HuH-7 (cell line): ENCODE results near the gene OVCH2.
"Not testable (repeated sequence)": the region's sequence is repeated elsewhere in the genome, so short reads cannot be mapped to it uniquely, and the experiment has no call there.

Experiments used
- DNase-seq: peaks from one replicate; pipeline ENCODE4 v3.0.0; 2011; ENCODE audit warnings: low spot score

Gene OVCH2

DNA sequence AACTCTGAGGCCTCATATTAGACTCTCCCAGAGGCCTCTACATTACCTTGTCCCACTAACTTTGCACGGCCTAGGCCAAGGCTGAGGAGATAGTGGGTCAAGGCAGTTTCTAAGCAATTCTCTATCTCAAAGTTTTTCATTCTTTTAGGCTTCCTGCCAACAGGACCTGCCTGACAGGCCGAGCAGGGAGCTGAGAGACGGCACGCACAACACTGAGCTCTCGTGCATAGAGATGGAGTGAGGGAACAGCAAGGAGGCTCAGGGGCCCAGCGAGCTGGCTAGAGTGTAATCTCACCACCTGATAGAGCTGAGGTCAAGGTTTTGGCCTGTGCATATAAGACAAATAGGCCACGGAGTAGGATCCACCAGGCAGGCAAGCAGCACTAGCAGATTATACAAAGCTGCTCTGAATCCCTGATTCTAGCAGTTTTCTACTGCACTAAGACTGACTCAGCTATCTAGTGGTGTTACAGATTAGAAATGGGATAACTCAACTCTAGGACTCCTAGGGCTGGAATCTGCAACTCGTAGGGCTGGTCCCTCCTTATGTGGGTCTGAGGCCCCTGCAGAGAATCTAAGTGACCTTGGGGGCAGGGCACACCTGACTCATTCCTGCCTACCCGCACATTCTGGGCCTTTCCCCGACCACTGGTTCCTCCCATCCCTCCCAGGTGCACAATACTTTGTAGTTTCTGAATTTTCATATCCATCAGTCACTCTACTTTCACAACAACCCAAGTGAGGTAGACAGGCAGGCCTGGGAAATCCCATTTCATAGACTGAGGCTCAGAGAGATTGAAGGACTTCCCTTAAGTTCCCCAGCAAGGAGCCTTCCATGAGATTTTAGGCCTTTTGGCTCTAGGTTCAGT lies 34.7 kb downstream of the OVCH2 start:
- DNase-seq = no peak

DNA sequence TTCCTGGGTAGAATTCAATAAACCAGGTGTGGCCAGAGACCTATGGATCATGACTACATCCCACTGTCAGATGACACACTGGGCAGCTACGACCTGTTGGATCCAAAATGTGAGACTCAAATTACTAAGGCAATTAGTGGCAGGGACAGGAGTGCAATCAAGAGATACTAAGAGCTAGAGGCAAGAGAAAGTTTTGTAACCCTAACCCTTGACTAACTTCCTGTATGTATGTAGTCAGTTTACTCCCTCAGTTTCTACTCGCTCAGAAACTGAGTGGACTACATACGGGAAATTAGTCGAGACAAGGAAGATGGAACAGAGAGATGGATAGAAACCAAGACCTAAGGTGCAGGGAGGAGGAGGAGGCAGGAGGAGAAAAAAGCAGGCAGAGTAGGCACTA lies 35.6 kb downstream of the OVCH2 start:
- no peak for DNase-seq

DNA sequence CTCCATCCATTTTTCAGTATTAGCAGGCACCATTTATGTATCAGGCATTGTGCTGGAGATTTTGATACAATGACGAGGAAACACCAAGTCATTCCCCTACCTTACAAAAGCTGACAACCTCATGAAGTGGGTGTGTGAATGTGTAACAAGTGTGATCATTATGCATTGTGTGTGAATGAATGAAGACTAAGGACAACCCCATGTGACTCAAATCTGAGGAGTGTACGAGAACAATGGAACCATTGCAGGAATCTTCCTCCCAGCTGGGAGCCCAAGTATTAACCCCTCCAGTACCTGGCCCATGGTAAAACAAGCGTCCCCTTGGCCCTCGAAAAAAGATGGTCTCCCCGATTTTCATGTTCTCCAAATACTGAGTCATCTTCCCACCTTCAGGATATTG lies 37.4 kb downstream of the OVCH2 start:
- no peak for DNase-seq

DNA sequence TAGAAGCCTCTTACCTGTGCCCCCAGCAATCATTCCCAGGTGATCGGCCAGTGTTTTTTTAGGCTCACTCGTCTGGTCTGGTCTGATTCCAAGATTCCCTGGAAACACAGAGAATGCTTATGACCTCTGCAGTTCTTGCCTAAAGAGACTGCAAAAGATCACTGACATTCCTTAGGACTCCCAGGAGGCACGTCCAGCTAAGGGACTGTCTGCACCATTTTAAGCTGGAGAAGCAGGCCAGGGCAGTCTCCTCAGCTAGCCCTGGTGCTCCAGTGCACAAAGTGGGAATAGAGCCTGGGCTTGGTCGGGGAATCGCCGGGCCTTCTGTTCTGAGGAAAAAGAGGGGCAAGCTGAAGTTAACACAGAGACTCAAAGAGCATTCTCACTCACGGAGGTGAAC lies 37.8 kb downstream of the OVCH2 start:
- DNase-seq = no peak

DNA sequence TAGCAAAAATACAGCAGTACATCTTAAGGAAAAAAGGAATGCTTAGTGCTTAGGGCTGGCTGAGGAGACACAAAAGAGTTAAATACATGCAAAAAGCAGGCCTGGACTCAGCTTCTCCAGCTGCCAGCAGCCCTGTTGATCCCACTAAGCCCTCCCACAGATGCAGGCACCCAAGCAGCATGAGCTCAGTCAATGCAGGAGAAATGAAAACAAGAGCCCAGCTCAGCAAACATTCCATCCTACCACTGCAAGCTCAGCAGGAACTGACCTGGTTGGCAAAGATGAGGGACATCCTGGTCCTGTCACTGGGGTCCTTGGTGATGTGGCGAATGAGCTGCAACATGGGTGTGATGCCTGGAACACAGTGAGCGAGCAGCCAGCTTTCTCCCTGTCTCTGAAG lies 38.8 kb downstream of the OVCH2 start:
- DNase-seq = no peak

DNA sequence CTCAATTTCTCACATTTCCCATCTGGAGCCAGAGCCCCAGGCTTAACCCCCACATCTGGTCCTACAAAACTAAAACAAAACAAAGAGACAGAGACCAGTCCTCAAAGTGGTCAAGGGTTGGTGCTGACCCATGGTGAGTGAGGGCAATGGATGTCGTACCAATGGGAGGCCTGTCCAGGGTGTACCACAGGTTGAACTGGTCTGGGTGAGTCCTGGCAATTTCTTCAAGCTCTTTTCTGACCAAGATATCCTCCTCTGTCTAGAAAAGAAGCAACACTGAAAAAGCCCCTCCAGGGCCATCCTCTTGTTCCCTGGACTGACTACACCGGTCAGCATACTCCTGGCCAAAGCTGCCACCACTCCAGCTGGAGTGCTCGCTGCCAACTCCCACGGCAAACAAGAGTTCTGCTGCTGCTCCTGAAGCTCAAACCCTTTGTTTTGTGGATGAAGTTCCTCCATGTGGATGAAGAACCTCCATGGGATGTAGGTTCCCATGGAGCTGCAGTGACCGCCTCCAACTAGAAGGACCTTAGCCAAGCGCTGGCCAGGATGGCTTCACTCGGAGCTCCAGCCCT lies 39.9 kb downstream of the OVCH2 start:
- no peak for DNase-seq

DNA sequence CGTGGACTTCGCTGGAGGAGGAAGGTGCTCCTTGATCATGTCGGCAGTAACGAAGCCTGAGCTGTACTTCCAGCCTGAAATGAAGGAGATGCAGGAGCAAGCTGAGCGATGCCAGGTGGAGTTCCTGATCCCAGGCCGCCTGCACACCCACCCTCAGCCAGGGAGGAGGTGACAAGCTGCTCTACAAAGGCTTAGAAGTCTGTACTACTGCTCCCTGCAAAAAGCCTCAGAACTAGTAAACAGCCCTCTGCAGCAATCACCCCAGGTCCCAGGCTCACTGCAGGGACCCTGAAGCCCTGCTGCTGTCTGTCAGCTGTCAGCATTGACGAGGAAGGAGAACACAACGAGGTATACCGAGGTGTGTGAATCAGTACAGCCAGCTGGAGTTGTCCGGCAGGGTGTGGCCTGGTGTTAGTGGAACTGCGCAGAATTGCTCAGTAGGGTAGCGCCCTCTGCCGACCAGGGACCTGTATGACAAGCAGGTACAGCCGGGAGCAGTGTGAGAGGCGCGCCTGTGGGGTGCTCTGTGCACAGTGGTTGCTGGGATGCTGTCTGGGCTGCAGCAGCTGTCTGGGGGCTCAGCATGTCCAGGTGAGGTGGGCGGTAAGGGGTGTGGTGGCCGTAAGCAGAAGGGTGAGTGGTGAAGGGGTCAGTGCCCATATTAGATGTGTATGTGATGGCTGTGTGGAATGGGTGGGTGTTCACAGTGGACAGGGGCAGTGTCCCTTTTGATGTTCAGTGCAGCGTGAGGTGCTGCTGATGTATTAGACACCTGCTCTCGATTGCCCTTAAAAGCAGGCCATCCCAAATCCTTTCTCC lies 40.6 kb downstream of the OVCH2 start:
- DNase-seq = peak; percentile 91

DNA sequence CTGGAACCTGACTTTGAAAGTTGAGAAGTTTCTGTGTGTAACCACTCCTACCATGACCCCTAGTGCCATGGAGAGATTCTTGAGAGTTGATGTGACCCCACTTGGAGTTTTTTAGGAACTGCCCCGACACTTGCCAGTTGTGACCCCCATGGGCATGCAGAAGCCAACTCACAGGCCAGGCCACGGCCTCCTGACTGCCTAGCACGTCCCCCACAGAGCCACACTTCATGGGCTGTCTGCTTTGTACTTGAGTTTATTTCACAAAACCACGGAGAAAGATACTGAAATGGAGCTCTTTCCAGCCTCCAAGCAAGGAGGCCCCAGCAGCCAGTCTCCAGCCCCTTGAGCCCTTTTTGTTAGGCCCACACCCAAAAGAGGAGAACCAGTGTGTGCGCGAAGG lies 41.4 kb downstream of the OVCH2 start:
- DNase-seq = no peak

DNA sequence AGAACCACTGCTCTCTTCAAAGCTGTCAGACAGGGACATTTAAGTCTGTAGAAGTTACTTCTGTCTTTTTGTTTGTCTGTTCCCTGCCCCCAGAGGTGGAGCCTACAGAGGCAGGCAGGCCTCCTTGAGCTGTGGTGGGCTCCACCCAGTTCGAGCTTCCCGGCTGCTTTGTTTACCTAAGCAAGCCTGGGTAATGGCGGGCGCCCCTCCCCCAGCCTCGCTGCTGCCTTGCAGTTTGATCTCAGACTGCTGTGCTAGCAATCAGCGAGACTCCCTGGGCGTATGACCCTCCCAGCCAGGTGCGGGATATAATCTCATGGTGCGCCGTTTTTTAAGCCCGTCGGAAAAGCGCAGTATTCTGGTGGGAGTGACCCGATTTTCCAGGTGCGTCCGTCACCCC lies 42.7 kb downstream of the OVCH2 start:
- not testable (repeated sequence) for DNase-seq

DNA sequence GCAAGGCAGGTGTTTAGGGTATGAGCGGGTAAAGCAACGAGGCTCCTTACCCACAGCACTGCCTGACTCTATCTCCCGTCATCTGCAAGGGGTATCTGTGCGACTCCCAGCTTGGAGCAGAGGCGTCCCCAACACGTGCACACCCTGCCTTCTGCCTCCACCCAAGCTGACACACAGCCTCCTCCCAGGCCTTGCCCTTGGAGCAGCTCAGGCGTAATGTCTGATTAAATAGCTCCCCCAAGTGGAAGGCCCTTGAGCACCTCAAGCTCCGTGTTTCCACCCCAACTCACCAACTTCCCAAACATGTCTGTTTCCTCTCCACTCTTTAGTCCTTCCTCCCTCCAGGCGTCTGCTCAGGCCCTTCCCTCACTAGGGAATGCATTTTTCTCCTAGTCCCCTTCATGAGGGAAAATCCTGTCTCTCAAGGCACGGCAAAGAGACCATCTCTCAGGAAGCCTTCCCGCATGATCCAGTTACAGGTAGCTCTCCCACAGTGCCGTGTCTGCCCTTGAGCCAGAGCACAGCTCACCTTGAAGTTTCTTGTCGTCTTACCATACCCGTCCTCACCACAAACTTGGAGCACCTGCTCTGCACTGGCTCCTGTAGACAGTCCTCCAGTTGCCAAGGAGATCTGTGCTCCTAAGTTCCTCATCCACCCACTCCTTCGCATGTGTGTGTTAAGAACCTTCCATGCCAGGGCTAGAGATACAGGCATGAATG lies 48.8 kb downstream of the OVCH2 start:
- peak; percentile 54 for DNase-seq

DNA sequence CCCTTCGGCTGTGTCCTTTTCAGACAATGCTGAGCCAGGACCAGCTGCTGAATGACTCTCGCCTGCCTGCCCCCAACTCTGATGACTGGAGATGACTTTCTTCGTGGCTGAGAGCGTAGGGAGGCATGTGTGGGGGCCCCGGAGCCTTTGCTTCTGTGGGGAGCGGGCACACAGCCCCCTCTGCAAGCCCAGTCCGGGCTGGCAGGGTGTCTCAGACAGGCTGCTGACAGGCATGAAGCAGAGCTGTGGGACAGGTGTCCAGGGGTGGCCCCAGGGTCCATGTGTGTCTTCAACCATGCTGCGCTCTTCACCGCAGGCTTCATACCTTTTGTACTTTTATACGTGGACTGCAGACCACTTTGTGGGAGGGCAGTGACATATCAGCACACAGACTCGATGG lies 49.6 kb downstream of the OVCH2 start:
- DNase-seq = no peak

DNA sequence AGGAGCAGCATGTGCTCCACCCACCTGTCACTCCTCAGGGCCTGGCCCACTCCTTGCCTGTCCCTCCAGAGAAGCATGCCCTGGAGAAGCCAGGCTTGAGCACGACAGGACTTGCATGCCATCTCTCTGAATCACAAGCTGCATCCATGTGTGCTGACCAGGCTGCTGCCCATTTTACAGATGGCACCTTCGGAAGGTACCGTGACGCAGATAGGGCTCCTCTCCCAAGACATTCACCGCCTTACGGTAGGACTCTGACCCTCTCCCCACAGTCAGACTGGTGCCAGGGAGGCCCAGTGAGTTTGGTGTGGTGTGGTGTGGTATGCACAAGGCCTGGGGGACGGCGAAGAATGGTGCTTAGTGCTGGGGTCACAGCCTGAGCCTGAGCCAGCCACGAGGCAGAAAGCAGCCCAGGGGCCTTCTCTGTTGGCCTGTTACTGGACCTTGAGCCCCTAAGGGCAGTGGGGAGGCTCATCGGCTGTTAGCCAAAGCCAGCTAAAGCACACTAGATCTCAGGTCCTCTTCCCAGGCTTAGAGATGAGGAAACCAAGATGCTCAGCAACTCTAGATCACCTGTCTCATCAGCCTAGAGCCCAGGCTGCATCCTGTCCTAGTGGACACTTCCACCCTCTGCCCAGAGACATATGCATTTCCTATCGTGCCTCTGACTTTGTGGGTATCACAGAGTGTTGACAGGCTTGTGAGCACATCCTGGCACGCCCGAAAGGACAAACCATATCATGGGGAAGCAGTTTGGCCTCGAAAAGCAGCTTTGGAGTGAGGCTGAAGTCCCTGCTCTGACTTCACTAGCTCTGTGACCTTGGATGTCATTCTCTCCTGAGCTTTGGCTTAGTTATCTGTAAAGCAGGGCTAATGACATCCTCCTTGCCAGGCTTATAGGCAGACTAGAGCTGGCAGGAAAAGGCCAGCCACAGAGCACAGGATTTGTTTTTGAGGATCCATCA lies 50.7 kb downstream of the OVCH2 start:
- no peak for DNase-seq

DNA sequence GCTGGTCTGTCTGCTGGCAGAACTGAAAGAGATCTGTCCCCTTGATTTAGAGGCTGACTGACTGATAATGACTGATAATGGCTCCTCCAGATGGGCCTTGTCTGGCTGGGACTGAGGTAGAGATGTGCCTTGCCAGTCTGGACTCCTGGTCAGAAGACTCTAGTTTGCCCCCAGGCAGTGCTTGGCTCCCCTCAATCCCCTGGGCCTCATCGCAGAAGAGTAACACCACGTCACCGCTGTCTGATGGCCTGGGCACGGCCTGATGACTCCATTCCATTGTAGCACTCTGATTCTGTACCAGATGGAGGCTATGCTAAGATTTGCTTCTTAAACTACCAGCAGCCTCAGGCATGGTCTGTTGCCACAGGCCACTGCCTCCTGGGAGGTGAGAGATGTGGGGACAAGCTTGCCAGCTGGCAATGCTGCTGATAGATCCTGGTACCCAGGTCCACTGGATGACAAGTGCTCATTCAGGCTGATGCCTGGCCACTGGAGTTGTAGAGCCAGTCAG lies 52.0 kb downstream of the OVCH2 start:
- no peak for DNase-seq

DNA sequence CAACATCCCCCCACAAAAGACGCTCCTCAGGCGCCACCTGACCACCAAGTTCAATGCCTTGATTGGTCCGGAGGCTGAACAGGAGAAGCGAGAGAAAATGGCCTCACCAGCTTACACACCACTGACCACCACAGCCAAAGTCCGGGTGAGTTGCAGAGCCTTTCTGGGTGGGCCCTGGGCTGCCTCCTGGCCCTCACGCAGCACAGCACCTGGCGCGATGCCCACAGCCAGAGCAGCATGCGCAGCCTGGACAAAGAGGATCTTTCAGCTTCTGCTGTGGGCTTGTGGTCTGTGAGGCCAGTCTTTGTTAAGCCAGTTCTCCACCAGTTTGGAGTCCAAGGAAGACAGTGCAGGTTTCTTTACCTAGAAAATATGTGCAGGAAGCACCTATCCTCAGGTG lies 54.6 kb downstream of the OVCH2 start:
- no peak for DNase-seq

DNA sequence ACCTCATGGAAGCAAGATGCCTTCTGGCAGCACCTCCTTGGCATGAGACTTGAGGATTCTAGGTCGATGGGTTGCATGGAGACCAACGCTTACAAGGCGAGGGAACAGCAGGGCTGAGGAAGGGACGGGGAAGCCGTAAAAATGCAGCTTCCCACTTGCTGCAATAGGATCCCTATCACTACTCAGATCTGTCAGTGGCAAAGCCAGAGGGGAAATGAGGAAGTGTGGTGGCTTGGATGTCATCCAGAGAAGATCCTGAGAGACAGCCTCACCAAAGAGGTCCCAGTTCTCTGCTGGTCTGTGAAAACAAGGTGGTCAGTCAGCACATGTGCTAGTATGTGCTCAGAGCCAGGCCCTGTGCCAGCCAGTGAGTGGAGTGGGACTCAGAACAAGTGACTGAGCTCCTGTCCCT lies 55.1 kb downstream of the OVCH2 start:
- DNase-seq = no peak

DNA sequence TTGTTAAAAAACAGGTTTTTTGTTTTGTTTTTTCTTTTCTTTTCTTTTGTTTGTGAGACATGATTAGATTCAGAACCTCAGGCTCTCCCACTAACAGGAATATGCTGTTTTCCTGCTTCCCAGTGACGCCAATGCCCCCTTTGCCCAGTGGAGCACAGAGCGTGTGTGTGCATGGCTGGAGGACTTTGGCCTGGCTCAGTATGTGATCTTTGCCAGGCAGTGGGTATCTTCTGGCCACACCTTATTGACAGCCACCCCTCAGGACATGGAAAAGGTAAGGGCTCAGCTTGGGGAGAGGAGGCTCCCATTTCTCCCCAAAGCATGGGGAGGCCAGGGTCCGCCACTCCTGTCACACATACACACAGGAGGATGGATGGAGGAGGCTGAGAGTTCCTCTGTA lies 58.0 kb downstream of the OVCH2 start:
- no peak for DNase-seq

DNA sequence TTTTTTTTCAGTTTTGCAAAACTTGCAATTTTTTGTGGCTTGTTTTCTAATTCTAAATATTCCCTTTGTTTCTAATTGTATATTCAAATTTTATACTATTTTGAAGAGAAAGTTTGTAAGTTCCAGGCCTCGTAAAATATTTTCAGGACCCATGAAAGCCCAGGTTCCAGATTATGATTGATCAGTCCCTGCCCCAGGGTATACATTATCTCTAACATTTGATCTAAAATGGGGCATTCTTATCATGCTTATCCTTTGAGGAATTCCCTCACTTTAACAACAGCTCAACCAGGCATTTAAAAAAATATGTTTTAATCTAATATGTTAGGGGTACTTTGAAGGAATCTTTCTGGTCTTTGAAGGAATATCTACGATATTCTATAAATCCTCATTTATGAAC lies 59.4 kb downstream of the OVCH2 start:
- no peak for DNase-seq

DNA sequence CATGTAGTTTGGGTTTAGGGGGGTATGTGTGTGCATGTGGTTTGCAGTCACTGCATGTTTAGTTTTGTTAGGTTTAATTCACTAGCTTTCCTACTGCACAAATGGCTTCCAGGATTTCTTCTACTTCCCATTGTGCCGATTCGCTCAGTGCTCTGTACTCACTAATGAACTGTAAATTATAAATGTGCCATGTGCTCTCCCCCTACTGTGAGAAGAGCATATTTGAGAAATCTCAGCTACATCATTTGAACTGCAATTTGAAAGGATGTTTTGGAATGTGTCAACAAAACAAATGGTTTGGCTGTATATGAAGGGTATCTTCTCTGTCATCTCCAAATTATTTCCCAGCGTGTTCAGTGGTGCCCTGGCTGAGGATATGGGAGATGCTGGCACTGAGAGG lies 61.1 kb downstream of the OVCH2 start:
- DNase-seq = no peak

DNA sequence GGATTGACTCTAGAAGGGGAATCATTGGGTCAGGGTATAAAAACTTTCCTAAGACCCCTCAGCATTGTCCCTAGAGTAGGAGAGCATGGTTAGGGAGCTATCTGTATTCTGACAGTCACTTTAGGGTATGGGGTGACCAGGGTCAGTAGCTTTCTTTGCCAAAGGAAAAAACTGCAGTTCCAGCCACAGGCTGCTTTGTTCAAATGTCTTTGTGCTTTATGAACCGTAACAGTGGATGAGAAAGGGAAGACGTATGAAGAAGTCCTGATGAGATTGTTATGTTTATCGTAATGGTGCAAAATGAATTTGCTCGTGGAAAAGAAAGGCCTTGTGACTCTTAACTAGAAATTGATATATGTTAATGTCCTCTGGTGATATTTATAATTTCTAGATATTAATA lies 63.0 kb downstream of the OVCH2 start:
- DNase-seq = no peak

DNA sequence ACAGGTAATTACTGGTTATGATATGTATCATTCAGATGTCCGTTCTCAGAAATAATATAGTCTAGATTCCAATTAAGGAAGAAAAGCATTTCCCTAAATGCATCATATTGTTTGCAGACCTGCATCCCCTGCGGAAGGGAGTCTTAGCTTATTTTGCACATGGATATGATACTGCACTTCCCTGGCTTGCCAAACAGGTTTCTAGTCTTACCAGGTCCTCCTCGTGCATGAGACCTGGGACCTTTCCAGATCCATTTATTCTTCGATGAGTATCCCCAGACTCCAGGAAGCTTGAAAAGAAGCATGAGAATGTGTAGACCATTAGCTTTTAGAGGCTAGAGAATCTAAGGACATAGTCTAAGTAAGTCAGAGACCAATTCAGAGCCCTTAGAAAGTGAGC lies 63.5 kb downstream of the OVCH2 start:
- no peak for DNase-seq

DNA sequence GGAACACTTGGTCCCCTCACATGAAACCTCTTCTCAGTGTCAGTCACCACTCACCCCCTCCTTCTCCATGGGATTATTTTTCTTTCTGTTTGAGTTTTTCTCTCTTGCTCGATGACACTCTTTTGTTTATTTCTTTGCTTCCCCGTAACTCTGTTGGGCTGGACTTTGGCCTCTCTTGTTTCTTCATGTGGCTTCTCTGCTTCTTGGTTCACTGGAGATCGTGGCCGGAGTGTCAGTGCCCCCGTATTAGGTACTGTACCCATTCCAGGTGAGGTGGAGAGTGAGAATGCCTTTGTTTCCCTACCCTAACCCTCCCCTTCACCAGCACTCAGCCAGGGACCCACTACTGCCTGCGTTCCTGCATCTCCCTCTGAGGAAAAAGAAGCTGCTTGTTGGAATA lies 65.5 kb downstream of the OVCH2 start:
- no peak for DNase-seq
